ENCODE data around the gene ACSM4.
A peak's percentile ranks its signal among the peaks of the same experiment; 100 is the strongest.

ACSM4 gene

GRCh38 chr12:7351177-7351576, 47.3 kb downstream of the ACSM4 start:
- no peak overlapping the region for H3K4me3 ChIP-seq (ENCODE audit: low read depth, low read length)
- DNase-seq (ENCODE audit: low read depth): no peak
- no peak for TF ChIP-seq CTCF (IDR thresholded peaks at IDR 0.05; ENCODE audit: control insufficient read depth, extremely low read depth, insufficient read depth)

- H3K4me3 ChIP-seq (ENCODE audit: low read depth, low read length): no peak overlapping the region
- no peak for TF ChIP-seq CTCF (IDR thresholded peaks at IDR 0.05; ENCODE audit: control insufficient read depth, extremely low read depth, insufficient read depth)
- DNase-seq (ENCODE audit: low read depth): no peak
Observed at GRCh38 chr12:7352661-7353060, 48.8 kb downstream of the ACSM4 start.

- TF ChIP-seq CTCF (IDR thresholded peaks at IDR 0.05; ENCODE audit: control insufficient read depth, extremely low read depth, insufficient read depth): no peak
- H3K4me3 ChIP-seq (ENCODE audit: low read depth, low read length): no peak overlapping the region
- DNase-seq (ENCODE audit: low read depth): no peak
Observed at GRCh38 chr12:7354529-7354928, 50.7 kb downstream of the ACSM4 start.

GRCh38 chr12:7361265-7361664, 57.4 kb downstream of the ACSM4 start:
- no peak overlapping the region for H3K4me3 ChIP-seq (ENCODE audit: low read depth, low read length)
- TF ChIP-seq CTCF (IDR thresholded peaks at IDR 0.05; ENCODE audit: control insufficient read depth, extremely low read depth, insufficient read depth): no peak
- DNase-seq (ENCODE audit: low read depth): no peak

- no peak for TF ChIP-seq CTCF (IDR thresholded peaks at IDR 0.05; ENCODE audit: control insufficient read depth, extremely low read depth, insufficient read depth)
- no peak overlapping the region for H3K4me3 ChIP-seq (ENCODE audit: low read depth, low read length)
- no peak for DNase-seq (ENCODE audit: low read depth)
Observed at GRCh38 chr12:7362734-7363133, 58.9 kb downstream of the ACSM4 start.

- no peak for TF ChIP-seq CTCF (IDR thresholded peaks at IDR 0.05; ENCODE audit: control insufficient read depth, extremely low read depth, insufficient read depth)
- peak overlapping the region; percentile 22 for H3K4me3 ChIP-seq (ENCODE audit: low read depth, low read length)
- peak; percentile 40 for DNase-seq (ENCODE audit: low read depth)
Observed at GRCh38 chr12:7369274-7369729, 65.4 kb downstream of the ACSM4 start.

GRCh38 chr12:7373226-7373625, 69.4 kb downstream of the ACSM4 start:
- no peak overlapping the region for H3K4me3 ChIP-seq (ENCODE audit: low read depth, low read length)
- no peak for TF ChIP-seq CTCF (IDR thresholded peaks at IDR 0.05; ENCODE audit: control insufficient read depth, extremely low read depth, insufficient read depth)
- DNase-seq (ENCODE audit: low read depth): no peak

All from LNCaP clone FGC (cell line).